Astrocyte of the spinal cord (primary cell): ENCODE results near the gene HUNK.

Experiments used
- DNase-seq: peaks from one replicate; pipeline ENCODE4 v3.0.0; 2011; ENCODE audit warnings: low read depth, low spot score
- H3K4me3 ChIP-seq: 2 replicates; pipeline ENCODE4 v1.5.1; 2011; ENCODE audit warnings: low read depth, mild to moderate bottlenecking, low read length, moderate library complexity
- in situ Hi-C: cut with HindIII; loops from 2 replicates; pipeline ENCODE4 v1.10.0; 2017; ENCODE audit warnings: low sequenced_read_pairs
- TF ChIP-seq, protein P1 (sequence below): IDR thresholded peaks from 2 replicates; pipeline ENCODE4 v1.5.1; 2012; ENCODE audit warnings: low read depth, mild to moderate bottlenecking, low read length, inconsistent platforms

Gene HUNK

DNA sequence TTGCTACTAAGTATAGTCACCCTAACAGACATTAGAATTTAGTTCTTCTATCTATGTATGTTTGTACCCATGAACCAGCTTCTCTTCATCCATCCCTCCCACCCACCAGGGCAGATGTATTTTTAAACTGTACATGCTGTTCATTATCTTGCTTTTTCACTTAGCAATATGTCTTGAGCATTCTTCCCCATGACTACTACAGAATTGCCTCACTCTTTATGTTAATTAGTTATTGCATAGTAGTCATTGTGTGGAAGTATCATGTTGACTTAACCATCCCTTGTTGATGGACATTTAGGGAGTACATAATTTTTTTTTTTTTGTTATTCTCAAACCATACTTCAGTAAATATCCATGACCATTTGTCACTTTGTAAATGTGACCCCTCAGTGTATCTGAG lies 9.9 kb downstream of the HUNK start:
- no peak overlapping the region for H3K4me3 ChIP-seq
- in situ Hi-C loops: no loop called here
- no peak for DNase-seq
- TF ChIP-seq, protein P1, sequence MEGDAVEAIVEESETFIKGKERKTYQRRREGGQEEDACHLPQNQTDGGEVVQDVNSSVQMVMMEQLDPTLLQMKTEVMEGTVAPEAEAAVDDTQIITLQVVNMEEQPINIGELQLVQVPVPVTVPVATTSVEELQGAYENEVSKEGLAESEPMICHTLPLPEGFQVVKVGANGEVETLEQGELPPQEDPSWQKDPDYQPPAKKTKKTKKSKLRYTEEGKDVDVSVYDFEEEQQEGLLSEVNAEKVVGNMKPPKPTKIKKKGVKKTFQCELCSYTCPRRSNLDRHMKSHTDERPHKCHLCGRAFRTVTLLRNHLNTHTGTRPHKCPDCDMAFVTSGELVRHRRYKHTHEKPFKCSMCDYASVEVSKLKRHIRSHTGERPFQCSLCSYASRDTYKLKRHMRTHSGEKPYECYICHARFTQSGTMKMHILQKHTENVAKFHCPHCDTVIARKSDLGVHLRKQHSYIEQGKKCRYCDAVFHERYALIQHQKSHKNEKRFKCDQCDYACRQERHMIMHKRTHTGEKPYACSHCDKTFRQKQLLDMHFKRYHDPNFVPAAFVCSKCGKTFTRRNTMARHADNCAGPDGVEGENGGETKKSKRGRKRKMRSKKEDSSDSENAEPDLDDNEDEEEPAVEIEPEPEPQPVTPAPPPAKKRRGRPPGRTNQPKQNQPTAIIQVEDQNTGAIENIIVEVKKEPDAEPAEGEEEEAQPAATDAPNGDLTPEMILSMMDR: no peak

DNA sequence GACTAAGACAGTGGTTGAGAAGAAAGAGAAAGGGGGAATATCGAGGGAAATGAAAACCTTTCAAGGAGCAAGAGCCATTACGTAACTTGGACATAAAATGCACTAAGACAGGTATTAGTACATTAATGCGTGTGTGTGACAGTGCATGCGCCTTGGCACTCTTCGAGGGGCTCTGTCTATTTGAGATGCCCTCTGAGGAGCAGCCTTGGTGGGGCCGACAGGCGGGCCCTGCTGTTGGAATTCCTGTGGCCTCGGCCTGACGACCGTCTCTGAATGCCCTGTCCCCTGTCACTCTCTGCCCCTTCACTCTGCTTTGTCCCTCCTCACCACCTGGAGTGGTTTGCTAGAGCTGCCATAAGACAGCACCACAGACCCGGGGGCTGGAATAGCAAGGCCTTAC lies 12.3 kb downstream of the HUNK start:
- no peak for DNase-seq
- in situ Hi-C loops: no loop called here
- TF ChIP-seq, protein P1: no peak
- no peak overlapping the region for H3K4me3 ChIP-seq

DNA sequence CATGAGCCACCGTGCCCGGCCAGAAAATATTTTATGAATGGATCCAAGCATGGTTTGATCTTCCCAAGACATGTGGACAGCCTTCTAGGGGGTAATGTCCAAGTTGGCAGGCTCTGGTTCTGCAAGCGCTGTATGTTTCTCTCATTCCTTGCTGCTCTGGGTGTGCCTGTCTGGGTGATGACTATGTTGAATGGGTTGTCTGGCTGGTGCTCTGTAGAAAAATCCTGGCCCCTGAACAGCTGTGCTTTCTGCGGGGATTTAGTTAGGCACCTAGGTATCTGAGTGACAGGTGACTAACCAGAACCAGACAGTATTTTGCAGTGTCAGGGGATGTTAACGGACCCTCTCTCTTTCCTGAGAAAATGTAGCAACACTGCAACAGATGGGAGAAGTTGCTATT lies 14.1 kb downstream of the HUNK start:
- TF ChIP-seq, protein P1: no peak
- H3K4me3 ChIP-seq: no peak overlapping the region
- no peak for DNase-seq
- in situ Hi-C loops: no loop called here

DNA sequence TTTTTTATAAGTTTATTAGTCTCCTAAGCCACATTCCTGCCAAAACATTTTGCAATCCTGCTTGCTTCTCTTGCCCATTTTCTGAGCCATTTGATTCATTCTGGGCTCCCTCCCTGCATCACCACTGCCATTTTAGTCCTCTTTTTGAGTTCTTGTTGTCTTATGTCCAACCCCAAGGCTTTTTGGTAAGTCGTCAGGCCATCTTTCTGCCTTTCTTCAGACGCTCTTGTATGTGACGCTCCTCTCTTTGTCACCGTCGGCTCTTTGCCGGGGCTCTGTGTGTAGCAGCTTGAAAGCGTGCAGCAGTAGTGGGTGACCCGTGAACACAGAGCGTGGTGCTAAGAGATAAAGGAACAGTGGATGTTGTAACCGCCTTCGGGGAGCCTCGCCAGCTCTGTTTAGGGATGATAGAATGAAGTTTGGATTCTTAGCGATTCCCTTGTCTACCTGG lies 14.6 kb downstream of the HUNK start:
- TF ChIP-seq, protein P1: no peak
- in situ Hi-C loops: no loop called here
- no peak for DNase-seq
- no peak overlapping the region for H3K4me3 ChIP-seq

DNA sequence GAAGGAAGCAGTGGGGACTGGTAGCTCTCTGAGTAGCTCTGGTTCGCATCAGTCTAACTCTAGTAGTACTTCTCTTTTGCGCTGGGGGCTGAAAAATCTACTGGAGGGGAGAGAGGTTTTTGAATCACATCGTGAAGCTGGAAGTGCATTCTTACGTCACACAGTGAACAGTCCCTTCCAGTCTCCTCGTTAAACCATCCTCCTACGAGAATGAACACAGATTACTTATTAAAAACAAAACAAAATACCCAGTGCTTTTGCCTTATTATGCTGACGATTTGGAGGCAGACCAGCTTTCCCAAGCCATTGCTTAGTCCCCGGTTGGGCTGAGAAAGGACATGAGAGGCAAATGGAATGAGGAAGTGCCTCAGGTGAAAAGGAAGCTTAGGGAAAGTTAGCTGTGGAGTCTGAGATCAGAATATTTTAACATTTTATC lies 16.1 kb downstream of the HUNK start:
- H3K4me3 ChIP-seq: no peak overlapping the region
- in situ Hi-C loops: no loop called here
- DNase-seq: no peak
- TF ChIP-seq, protein P1: no peak

DNA sequence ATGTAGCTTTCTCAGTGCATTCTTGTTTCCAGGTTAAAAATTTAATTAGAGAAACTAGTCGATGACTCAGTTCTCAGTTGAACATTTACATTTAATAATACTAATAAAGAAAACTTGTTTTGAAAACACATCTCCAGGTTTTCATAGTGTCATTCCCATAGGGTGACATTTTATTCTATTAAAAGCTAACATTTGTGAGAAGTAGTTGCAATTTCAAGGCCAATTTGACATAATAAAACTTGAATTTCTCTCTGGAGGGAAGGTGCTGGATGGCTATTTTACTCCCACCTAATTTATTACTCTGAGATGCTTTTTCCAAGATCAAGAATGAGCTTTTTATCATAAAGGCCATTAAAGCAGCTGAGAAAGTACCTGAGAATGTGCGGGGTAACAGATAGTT lies 16.6 kb downstream of the HUNK start:
- TF ChIP-seq, protein P1: no peak
- in situ Hi-C loops: no loop called here
- no peak overlapping the region for H3K4me3 ChIP-seq
- no peak for DNase-seq

DNA sequence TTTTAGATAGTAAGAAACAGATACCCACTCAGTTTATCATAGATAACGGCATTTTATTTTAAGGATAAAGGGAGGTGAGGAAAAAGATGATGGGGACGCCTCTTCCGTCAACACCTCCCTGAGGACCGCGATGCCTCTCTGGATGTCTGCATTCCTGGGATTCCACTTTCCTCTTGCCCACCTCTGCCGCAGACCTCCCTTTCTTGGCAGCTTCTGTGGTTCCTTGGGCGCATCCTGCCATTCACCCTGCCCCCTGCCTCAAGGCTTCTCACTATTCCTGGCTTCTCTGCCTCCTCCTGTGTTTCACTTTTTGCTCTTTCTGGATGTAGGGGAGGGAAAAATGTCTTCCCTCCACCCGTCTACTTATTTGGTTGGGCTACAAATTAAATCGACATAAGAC lies 19.9 kb downstream of the HUNK start:
- no peak for DNase-seq
- in situ Hi-C loops: no loop called here
- TF ChIP-seq, protein P1: no peak
- H3K4me3 ChIP-seq: no peak overlapping the region
